Heart right ventricle (tissue), 16 donors: ENCODE results near the gene BPIFB4. TPM values are rescaled to one million over a fixed set of nuclear protein-coding genes. Genes with fewer than 3 reads are reported as not detected.
"Not testable (repeated sequence)": the region's sequence is repeated elsewhere in the genome, so short reads cannot be mapped to it uniquely, and the experiment has no call there.

Experiments
- ATAC-seq, 8 donors: fragments of 200-7000 bp; cut with Tn5 transposase; one replicate each; pipeline ENCODE4 v1.9.1; 2020; ENCODE audit warnings: mild to moderate bottlenecking in 8 of 8, moderate library complexity in 8 of 8, moderate number of reproducible peaks in 1 of 8
- DNase-seq, 2 donors: peaks; one replicate each; pipeline ENCODE4 v3.0.0-alpha.2; 2020
- H3K27ac ChIP-seq, 10 donors: fragments of 200-600 bp; sonication (generic) in 2 of 10; one replicate each; pipeline versions ENCODE4 v1.5.0 to v1.8.0; 2020 to 2022; ENCODE audit warnings: mild to moderate bottlenecking in 3 of 10
- H3K27me3 ChIP-seq, 7 donors: fragments of 200-600 bp; one replicate each; pipeline ENCODE4 v1.8.0; 2021 to 2022; ENCODE audit warnings: mild to moderate bottlenecking in 2 of 7
- H3K36me3 ChIP-seq, 9 donors: fragments of 200-600 bp; sonication (generic) in 1 of 9; one replicate each; pipeline versions ENCODE4 v1.5.0 to v1.8.0; 2020 to 2022; ENCODE audit warnings: mild to moderate bottlenecking in 2 of 9
- H3K4me1 ChIP-seq, 9 donors: fragments of 200-600 bp; sonication (generic) in 1 of 9; one replicate each; pipeline versions ENCODE4 v1.5.0 to v1.8.0; 2020 to 2022; ENCODE audit warnings: mild to moderate bottlenecking in 4 of 9
- H3K4me3 ChIP-seq, 10 donors: fragments of 200-600 bp; sonication (generic) in 2 of 10; one replicate each; pipeline versions ENCODE4 v1.5.0 to v1.8.0; 2020 to 2022; ENCODE audit warnings: mild to moderate bottlenecking in 7 of 10, moderate library complexity in 2 of 10
- H3K9me3 ChIP-seq, 11 donors: fragments of 200-600 bp in 10 of 11; sonication (generic) in 2 of 11; one replicate each; pipeline versions ENCODE4 v1.5.0 to v1.8.0; 2013 to 2022; ENCODE audit warnings: mild to moderate bottlenecking in 2 of 11, control low read depth in 1 of 11, moderate library complexity in 1 of 11
- WGBS, 2 donors: extraction: QIAGEN DNeasy Blood & Tissue Kit; methylation state at CpG; one replicate each; pipeline ENCODE4 v1.1.7; 2013; ENCODE audit warnings: inconsistent platforms in 1 of 2; 5-methylcytosine and 5-hydroxymethylcytosine counted together
- intact Hi-C, 10 donors: fragments of 100-400 bp; cut with DNase I; formaldehyde crosslinking; loops; one replicate each; pipeline versions ENCODE4 v1.11.1 to v1.14.2; 2022
- polyA plus RNA-seq, 2 donors: library from polyadenylated mRNA; stranded (reverse); fragments of 200-250 nt; gene quantifications; one replicate each; pipeline ENCODE4 v1.2.3, GENCODE V29; 2013
- total RNA-seq, 10 donors: library from RNA; stranded (reverse); fragmentation: NEBNext Ultra II Directional in 3 of 10; extraction: Animal tissue kit (Norgen Biotek cat#: 25700) in 3 of 10; gene quantifications; one replicate each; pipeline versions ENCODE4 v1.2.1 to v1.2.4, GENCODE V29; 2021 to 2023
- TF ChIP-seq, protein P1 (sequence below), 9 donors: fragments of 200-600 bp; sonication (generic) in 2 of 9; IDR thresholded peaks; one replicate each; pipeline versions ENCODE4 v1.5.0 to v1.8.0; 2021 to 2022; ENCODE audit warnings: antibody characterized with exemption in 9 of 9, mild to moderate bottlenecking in 5 of 9, moderate library complexity in 1 of 9
- donor health status: Arrhythmogenic right ventricular cardiomyopathy.
- donor health status: ischemic (EF 13 %, LVEDD 7.1; RV severe dilation, severe dysfunction).
- donor health status: healthy with polysubstance abuse.
- donor health status: DM: no; HTN: yes; CAD: no.
- donor health status: DM: no; HTN: no; CAD: no.
- donor health status: ischemic (EF 25% LVEDD 6.9; RV normal size, moderate dysfunction).
- donor health status: ischemic (EF 25% LVEDD 5.7; RV mildly dilated, moderate dysfunction).
- donor health status: healthy.
- donor health status: DM: yes; HTN: yes; CAD: no.
- donor health status: Ischemic cardiomyopathy.
- donor health status: ischemic (EF 35%, LVEDD 5.7; RV mildly dilated, moderate dysfunction).
- donor health status: nonischemic (EF 11% LVEDD 7.7; RV severe dilation, severe dysfunction).
- donor health status: DM: yes; HTN: yes; CAD: no.
- donor health status: PGD.
- donor health status: ischemic (EF 29% LVEDD 5.4; RV normal size, mild dysfunction).
- donor health status: nonischemic (EF 23%, LVEDD 6.1; RV moderate dilation, normal function).

The BPIFB4 gene
- total and polyA plus RNA-seq, 12 donors, result not detected

DNA sequence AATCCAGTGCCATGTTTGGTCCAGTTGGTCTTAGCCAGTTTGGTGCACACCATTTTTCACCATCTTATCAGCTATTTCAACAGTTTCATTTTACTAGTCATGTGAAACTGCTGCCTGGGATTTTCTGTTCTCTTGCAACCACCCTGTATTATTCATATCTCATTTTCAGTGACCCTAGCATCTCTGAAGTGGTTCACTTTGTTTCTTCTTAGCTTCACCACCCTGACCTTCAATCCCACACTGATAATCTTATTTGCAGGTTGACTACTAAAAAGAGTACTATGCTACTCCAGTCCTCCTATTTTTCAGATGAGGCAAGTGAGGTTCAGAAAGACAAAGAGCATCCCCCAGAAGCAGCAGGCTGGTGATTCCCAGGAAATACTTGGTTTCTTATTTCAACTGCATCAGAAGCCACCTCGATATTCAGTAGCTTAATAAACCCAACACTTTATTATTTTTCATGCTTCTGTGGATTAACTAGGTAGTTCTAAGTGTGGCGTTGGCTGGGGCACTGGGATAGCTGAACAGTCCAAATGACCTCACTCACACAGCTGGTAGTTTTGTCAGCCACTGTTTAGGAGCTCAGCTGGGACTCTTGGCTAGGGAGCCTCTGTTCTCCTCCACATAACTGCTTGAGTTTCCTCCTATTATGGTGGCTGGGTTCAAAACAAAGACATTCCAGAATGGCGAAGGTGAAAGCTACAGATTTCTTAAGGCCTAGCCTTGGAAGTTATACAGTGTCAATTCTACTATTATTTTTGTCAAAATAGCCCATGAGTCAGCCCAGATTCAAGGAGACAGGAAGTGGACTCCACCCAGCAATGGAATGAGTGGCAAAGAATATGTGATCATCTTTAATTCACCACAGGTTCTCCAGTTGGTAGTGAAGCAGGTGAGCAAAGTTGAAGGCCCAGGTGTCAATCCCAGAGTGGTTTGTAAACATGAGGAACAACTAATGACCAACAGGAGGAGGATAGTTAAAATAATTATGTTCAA lies 40.6 kb downstream of the BPIFB4 start:
- Histone ChIP-seq H3K9me3 (peaks cover 0 to 7% (median 0%) of the 10 kb centered on the region in 11 donors), H3K27me3 (peaks cover 0 to 12% (median 0%) of the 10 kb centered on the region in 7 donors), H3K4me3 (no peak overlapping the region), H3K4me1 (no peaks in the 10 kb centered on the region), H3K36me3 (no peaks in the 10 kb centered on the region), H3K27ac (no peak overlapping the region)
- WGBS, 2 donors, result 77 to 79% methylated on average over 3 of the region's 3 CpGs
- TF ChIP-seq, protein P1, sequence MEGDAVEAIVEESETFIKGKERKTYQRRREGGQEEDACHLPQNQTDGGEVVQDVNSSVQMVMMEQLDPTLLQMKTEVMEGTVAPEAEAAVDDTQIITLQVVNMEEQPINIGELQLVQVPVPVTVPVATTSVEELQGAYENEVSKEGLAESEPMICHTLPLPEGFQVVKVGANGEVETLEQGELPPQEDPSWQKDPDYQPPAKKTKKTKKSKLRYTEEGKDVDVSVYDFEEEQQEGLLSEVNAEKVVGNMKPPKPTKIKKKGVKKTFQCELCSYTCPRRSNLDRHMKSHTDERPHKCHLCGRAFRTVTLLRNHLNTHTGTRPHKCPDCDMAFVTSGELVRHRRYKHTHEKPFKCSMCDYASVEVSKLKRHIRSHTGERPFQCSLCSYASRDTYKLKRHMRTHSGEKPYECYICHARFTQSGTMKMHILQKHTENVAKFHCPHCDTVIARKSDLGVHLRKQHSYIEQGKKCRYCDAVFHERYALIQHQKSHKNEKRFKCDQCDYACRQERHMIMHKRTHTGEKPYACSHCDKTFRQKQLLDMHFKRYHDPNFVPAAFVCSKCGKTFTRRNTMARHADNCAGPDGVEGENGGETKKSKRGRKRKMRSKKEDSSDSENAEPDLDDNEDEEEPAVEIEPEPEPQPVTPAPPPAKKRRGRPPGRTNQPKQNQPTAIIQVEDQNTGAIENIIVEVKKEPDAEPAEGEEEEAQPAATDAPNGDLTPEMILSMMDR (IDR thresholded peaks at IDR 0.05), result no peak
- DNase-seq (no peak), ATAC-seq (no peak)
- intact Hi-C loops, result no loop called here

DNA sequence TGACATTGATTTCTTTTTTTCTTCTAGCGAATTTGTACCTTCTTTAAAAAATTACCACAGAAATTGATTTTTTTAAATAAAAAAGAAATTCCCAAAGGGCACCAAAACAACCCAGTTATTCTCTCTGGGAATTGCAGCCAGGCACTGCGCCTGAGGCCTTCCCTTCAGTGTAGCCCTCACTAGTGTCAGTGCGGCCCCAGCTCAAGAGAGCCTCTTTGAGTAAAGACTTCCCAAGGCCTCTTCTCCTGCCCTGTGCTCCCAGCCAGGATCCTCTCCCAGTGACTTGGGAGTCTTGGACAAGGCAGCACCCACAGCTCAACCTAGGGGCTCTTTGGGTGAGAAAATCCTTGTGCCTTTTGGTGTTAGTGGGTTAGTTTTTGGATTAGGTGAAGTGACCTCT lies 41.5 kb downstream of the BPIFB4 start:
- peaks cover 0 to 16% (median 0%) of the 10 kb centered on the region in 7 donors for H3K27me3 ChIP-seq
- intact Hi-C loops, result no loop called here
- peaks cover 0 to 7% (median 0%) of the 10 kb centered on the region in 11 donors for H3K9me3 ChIP-seq
- 91 to 97% methylated on average over 3 of the region's 3 CpGs for WGBS, 2 donors
- ATAC-seq (no peak), DNase-seq (no peak)
- TF ChIP-seq, protein P1 (IDR thresholded peaks at IDR 0.05), result no peak
- H3K4me3 ChIP-seq, result no peak overlapping the region
- H3K27ac ChIP-seq, result no peak overlapping the region
- peaks cover 0 to 2% (median 0%) of the 10 kb centered on the region in 9 donors for H3K4me1 ChIP-seq
- H3K36me3 ChIP-seq, result no peaks in the 10 kb centered on the region

DNA sequence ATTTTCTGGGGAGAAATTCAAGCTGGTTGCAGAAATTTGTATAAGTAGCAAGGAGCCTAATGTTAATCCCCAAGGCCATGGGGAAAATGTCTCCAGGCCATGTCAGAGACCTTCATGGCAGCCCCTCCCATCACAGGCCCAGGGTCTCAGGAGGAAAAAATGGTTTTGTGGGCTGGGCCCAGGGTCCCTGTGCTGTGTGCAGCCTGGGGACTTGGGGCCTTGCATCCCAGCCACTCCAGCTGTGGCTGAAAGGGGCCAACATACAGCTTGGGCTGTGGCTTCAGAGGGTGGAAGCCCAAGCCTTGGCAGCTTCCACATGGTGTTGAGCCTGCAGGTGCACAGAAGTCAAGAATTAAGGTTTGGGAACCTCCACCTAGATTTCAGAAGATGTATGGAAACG lies 42.9 kb downstream of the BPIFB4 start:
- H3K4me3 ChIP-seq, H3K4me1 ChIP-seq, H3K9me3 ChIP-seq, ATAC-seq, H3K27ac ChIP-seq, DNase-seq, intact Hi-C loops, H3K36me3 ChIP-seq: not testable (repeated sequence)
- WGBS, 2 donors, result 27 to 59% methylated on average over 1 of the region's 1 CpG
- H3K27me3 ChIP-seq, result peaks cover 0 to 16% (median 0%) of the 10 kb centered on the region in 7 donors

DNA sequence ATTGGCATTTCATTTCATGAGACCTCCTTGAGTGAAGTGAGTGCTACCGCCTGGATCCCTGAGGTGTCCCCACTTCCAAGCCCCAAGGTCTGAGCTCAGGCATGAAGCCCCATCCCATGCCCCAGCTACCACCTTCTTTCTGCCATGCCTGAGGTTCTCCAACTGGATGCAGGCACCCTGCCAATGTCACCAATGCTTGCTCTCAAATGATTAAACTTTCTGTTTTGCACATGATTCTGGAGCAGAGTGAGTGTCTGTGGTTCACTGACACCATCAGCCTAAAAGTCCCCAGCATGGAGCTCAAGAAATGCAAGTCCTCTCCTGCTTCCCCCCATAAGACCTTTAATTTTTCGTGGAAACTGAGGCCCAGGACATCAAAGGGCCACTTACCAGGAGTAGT lies 44.8 kb downstream of the BPIFB4 start:
- peaks cover 0 to 7% (median 0%) of the 10 kb centered on the region in 11 donors for H3K9me3 ChIP-seq
- H3K27ac ChIP-seq, result no peak overlapping the region
- peaks cover 0 to 6% (median 0%) of the 10 kb centered on the region in 9 donors for H3K4me1 ChIP-seq
- DNase-seq (no peak), ATAC-seq (no peak)
- H3K36me3 ChIP-seq, result no peaks in the 10 kb centered on the region
- H3K4me3 ChIP-seq, result no peak overlapping the region
- TF ChIP-seq, protein P1 (IDR thresholded peaks at IDR 0.05), result no peak
- H3K27me3 ChIP-seq, result peaks cover 0 to 16% (median 0%) of the 10 kb centered on the region in 7 donors
- 63 to 67% methylated on average over 2 of the region's 2 CpGs for WGBS, 2 donors
- intact Hi-C loops, result no loop called here
